NK-92 (cell line): ENCODE measurements around the gene LRPPRC.

ENCODE experiments used
- DNase-seq: peaks from one replicate; lab custom pipeline; 2025; ENCODE audit not compliant: unreplicated experiment; lab: John Stamatoyannopoulos, UW

Gene LRPPRC

DNA sequence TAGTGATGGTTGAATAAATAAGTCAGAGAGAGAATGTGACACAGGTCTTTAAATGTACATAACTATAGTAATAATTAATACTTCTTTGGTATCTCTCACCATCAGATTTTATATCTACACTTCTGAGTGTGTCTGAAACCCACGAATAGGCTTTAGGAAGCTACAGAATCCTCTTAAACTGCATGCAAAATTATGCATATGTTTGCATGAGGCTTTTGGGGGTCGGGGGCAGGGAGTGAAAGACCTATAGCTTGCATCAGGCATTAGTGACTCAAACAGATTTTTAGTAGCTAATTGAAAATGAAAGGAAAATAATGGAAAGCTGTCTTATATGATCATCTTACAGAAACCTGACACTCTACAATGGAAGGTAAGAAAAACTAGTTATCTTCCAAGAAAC, 14.9 kb downstream of the LRPPRC start:
- no peak for DNase-seq

DNA sequence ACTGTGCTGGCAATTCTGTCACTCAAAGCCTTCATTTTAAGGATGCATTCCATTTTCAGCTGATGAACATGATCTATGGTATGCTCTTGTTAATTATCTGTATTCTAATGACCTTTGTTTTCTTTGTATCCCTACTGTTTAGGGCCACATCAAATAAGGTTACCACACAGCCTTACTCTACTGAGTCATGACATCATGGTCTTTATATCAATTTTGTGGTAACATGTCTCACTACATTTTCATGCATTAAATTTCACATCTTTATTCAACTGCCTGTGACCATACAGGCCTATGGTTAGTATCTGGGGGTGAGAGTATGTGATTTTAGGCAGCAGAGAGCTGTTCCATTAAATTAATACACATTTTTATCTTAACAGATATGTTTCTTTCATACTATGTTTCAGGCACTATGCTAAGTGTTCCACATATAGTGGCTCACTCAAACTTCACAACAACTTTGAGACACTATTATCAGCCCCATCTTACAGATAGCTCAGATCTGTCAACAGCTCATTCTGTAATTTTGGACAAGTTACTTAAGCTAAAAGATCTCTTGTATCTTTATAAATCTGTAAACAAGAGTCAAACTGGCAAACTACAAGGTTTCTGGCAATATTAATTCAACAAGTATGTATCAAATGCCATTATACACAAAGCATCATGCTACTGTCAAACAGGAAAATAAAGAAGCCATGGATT, 18.0 kb downstream of the LRPPRC start:
- no peak for DNase-seq

DNA sequence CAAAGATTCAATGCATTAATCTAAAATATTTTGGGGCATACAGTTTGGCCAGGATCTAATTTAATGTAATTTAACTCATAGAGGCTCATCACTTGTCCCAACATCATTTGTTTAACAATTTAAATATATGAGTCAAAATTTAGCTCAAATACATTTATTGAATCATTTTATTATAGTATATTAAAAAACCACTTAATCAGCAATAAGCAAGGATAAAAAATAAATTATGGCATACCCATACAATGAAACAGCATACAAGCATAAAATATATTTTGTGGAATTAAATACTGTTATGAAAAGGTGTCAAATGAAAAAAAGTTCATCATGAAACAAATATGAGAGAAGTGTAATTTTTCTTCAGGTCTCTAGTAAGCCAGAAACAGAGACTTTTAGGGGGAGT, 34.9 kb downstream of the LRPPRC start:
- DNase-seq, result no peak

GRCh38 chr2:43958397-43959275, 37.2 kb downstream of the LRPPRC start:
- no peak for DNase-seq

GRCh38 chr2:43950383-43951008, 45.3 kb downstream of the LRPPRC start:
- no peak for DNase-seq

- no peak for DNase-seq
These were observed 47.4 kb downstream of the LRPPRC start for GRCh38 chr2:43948370-43948769.

DNA sequence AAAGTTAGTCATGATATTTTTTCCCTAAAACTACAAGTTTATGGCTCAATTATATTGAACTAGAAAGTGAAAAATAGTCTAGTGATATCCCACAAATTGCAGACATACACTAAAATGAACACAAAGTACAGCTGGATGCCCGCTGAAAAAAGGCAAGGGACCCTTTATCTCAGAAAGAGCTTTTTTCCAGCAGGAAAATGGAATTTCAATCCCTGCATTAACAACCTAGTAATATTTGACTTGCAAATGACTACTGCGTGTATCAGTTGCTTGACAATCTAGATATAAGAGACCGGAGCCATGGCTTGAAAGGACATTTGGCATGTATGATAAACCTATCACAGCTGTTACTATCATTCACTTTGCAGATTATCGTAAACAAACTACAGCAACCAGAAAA, 49.1 kb downstream of the LRPPRC start:
- DNase-seq, result no peak

DNA sequence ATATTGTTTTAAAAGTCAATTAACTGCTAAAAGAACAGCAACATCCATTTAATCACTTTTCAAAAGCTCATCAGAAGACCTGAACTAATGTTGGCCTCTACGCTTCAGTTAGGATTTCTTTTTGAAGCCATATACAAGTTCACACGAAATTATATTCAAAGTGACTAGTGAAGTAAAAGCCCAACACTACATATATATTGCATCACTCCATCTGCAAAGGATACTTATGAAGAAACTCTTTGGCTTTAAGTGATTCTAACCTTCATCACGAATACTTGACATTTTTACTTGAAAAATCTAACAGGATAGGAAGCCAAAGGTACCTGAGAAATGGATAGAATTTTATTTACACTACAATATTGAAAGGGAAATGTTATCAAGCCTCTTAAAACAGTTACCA, 50.4 kb downstream of the LRPPRC start:
- no peak for DNase-seq

DNA sequence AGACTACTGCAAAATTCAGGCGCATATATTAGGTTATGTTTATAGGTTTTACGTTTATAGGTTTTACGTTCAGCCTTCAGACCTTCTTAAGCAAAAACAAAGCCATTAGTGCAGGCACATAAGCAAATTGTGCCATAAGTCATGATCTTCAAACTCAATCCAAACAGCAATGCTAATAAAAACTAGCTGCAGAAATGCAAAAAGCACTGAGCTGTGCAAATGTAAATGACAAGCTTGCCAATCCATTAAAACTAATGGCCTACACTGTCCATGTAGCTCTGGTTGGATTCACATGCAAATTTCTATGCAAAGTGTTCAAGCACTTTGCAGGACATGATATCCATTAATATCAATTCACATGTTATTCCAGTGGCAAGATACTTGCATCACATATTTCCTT, 50.9 kb downstream of the LRPPRC start:
- no peak for DNase-seq

DNA sequence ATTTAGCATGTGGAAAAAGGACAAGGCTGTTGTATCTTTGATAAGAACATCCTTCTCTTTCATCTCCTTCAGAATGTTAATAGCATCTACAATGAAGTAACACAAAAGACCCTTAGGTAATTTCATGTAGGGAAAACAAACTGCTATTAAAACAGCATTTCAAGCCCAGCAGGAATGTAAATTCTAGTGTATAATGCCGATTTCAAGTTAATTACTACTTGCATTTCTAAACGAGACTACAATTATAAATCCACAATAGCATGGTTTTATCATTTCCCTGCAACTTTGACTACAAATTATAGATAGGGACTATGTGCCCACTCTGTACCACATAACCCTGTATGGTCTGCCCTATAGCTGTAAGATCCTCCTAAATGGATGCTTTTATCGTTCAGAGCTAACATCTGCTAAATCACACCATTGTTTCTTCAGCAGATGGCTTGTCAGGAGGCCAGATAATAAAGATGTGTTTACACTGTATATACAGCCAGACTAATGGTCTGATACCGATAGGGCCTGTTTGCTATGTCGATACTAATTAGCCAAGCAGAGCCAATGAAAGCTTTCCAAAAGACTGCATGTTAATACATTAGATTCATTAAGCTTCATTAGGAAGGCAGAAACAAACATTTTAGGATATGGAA, 51.9 kb downstream of the LRPPRC start:
- DNase-seq, result no peak

DNA sequence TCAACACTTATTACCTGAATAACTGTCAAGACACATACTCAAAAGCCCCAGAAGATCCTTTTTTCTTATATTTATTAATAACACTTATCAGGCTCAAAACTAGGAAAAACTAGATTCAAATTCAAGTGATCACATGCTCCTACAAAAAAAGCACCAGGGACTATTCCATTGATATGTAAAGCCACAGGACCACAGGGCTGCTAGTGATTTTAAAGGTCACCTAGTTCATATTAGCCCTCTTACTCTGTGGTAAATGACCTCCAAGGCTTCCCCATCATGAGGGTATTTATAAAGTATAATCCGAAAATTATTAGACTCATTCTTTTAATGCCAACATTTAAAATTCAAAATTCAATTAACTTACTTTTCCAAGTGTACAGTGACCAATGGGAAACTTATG, 52.5 kb downstream of the LRPPRC start:
- DNase-seq, result no peak

- no peak for DNase-seq
These were observed 52.9 kb downstream of the LRPPRC start for GRCh38 chr2:43942881-43943280.

DNA sequence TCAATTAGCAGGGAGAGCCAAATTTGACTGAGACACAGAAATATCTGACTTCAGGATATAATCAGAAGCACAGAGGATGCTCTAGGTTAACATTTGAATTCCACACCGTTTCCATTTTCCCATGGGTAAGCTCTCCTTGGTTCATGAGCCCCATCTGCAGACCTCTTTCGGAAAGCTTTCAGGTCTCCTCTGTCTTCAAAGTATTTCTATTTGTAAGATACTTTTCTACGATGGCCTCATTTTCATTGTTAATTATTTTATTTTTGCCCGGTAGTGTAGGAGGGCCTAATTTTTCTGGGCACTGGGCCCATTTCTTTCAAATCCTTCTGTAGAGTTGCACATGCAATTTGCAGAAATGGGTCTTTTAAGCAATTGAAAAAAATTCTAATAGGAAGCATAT, 53.8 kb downstream of the LRPPRC start:
- DNase-seq, result no peak

GRCh38 chr2:43941359-43941758, 54.4 kb downstream of the LRPPRC start:
- no peak for DNase-seq

- no peak for DNase-seq
These were observed 56.0 kb downstream of the LRPPRC start for GRCh38 chr2:43939695-43940256.

- no peak for DNase-seq
These were observed 58.4 kb downstream of the LRPPRC start for GRCh38 chr2:43937269-43937820.

DNA sequence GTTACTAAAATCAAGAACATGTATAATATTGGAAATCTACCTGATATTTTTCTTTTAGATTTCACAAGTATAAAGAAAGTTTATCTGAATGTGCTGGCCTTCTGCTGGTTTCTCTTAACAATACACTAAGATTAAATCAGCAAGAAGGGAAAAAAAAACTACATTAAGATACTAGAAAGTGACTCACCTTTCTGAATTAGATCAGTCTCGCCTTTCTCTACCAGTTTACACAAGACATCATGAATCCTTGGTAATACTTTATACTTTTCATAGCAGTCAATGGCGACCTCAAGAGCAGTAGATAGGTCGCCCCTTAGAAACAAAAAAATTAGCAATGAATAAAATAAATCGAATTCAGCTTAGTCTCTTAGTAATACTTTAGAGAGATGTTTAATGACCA, 61.2 kb downstream of the LRPPRC start:
- no peak for DNase-seq

GRCh38 chr2:43931293-43931692, 64.5 kb downstream of the LRPPRC start:
- DNase-seq, result no peak

DNA sequence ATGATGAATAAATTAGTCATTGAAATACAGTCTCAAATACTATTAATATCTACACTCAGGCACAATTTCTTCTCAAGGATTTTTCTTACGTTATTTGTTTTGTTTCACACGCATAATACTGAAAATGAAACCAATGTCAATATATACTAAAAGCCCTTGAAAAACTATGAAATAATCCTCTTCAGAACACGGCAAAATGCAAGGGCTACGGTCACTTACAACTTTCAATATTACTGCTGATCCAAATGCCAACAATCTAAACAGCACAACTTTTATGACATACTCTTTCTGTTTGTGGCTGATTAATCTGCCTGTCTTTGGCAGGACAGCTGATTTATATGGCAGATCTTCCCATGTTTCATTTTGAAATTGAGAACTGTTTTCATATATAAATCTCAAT, 68.3 kb downstream of the LRPPRC start:
- DNase-seq, result no peak

GRCh38 chr2:43925431-43925830, 70.4 kb downstream of the LRPPRC start:
- no peak for DNase-seq

GRCh38 chr2:43924463-43924862, 71.3 kb downstream of the LRPPRC start:
- no peak for DNase-seq
